Measurements from ENCODE around the gene ATXN7.
A peak's percentile ranks its signal among the peaks of the same experiment; 100 is the strongest.

ATXN7 gene

DNA sequence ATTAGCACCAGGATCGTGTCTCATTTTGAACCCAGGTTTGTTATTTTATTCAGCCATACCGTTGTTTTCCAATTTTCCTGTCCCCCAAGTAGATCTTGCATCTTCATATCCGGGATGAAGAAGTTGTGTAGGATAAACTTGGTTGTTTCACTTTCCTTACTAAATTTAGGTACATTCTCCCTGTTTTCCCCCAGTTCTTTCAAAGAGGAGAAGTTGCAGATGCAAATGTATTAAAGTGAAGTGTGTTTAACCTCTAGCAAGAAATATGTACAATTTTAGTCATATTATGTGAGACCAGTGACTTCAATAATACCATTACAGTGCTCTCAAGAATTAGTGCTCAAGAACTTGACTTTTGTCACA is 1.3 kb downstream of the ATXN7 start:
- DNase-seq (ENCODE audit: low read depth) = no peak

DNA sequence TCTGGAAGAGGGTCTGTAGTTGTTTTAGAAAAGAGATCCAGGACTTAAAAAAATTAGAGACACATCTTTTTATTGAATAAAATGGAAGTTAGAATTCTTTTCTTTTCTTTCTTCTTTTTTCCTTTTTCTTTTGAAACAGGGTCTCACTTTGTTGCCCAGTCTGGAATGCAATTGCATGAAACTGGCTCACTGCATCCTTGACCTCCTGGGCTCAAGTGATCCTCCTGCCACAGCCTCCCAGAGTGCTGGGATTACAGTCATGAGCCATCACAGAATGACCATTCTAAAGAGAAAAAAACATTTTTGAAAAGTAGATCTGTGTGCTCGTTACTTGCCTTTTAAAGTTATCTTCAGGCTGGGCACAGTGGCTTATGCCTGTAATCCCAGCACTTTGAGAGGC is 3.6 kb downstream of the ATXN7 start:
- no peak for DNase-seq (ENCODE audit: low read depth)

DNA sequence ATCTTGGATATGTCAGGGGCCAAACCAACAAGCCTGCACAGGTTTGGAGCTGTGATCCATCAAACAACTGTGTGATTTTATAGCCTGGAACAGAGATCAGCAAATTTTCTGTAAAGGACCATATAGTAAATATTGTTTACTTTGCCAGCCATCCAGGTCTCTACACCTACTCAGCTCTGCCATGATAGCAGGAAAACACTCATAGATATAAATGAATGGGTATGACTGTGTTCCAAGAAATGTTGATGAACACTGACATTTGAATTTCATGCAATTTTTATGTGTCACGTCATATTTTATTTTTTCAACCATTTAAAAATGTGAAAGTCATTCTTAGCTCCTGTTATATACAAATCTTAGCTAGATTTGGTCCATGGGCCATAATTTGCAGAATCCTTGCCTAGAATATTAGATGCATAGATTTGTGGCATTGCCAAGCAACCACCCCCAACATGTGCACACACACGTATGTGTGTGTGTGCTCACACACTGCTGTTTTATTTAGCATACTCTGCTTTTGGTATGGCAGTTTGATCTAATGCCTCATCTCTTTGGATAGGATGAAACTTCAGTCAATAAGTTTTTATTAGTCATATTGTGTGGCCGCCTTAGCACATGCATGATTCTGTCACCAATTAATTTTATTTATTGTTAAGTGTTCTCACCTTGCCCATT is 6.4 kb downstream of the ATXN7 start:
- no peak for DNase-seq (ENCODE audit: low read depth)

DNA sequence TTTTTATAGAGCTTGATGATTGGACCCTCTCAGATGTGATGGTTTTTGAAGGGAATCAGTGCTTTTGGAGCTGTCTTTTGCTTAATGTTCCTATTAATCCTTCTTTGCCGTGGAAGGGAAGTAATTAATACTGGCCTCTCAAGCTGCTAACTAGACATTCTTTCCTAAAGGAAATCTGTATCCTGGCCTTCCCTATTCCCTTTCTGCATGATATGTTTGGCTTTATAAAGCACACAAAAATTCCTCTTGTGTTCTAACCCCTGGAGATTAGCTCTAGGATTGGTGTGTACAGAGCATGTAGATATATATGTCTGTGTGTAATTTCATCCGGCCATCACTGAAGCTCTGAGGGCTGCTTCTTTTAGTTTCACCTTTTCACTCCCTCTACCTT is 6.9 kb downstream of the ATXN7 start:
- no peak for DNase-seq (ENCODE audit: low read depth)

DNA sequence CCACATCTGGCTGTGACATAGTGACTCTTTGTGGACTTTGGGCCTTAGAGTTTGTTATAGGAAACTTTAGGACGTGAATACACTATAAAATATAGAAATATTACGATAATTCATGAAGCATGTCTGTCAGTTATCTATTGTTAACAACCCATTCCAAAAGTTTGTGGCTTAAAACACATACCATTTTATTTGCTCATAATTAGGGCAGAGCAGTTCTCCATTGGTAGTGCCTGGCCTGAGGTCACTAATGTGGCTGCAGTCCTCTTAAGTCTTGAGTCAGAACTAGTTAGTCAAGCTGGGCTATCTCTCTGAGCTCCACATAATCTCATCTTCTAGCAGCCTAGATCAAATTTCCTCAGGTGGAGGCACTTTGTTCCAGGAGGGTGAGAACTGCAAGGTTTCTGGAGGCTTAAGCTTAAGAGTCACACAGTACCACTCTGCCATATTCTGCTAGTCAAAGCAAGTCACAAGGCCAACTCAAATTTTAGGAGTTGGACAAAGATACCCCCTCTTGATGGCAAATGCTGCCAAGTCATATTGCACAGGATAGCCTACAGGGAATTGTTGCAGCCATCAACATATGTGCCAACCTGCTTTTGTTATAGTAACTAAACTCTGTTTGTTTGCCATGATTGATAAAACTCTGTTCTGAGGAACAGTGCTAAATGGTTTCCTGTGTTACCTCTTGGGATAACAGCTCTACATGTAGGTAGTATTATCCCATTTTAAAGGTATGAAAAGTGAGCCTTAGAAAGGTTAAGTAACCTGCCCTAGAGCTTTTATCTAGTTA is 8.7 kb downstream of the ATXN7 start:
- DNase-seq (ENCODE audit: low read depth) = peak; percentile 75

DNA sequence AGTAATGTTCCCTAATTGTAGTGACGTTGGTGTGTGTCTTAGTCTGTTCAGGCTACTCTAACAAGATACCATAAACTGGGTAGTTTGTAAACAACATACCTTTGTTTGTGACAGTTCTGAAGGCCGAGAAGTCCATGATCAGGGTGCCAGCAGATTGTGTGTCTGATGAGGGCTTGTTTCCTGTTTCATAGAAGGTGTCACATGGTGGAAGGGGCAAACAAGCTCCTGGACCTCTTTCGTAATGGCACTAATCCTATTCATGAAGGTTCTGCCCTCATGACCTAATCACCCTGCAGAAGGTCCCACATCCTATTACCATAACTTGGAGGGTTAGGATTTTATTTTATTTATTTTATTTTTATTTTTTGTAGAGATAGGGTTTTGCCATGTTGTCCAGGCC is 11.1 kb downstream of the ATXN7 start:
- DNase-seq (ENCODE audit: low read depth) = no peak

DNA sequence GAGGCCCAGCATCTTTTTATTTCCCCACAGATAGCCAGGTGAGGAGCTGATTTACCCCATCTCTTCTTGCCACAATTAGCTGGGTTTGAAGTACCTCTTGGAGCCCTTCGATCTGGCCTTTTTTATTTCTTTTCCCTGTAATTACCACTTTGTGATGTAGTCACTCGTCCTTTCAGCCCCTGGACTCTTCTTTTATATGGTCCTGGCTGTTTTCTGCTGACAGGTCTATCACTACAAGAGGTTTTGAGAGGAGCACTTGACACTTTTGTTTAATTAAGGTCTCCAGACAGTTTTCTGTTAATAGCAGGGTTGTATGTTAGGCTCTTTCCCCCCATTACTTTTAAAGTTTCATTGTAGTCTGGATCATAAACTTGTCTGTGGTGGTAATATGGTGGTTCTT is 11.8 kb downstream of the ATXN7 start:
- DNase-seq (ENCODE audit: low read depth) = no peak

DNA sequence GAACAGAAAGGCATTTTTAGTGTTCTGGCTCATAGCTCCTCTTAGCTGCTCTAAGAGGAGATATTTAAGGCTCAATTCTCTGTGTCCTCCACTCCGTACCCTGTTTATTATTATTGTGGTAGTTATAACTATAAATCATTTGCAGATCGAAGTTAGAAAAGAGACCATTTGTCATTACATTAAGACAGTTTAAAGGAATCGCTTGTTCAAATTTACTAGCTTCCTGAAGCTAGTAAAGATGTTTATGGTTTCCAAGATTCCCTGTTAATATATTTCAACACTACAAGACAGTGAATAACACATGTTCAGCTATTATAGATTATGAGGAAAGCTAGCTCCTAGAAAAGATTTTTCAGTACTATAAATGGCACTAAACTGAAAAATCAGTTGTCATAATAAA is 12.6 kb downstream of the ATXN7 start:
- DNase-seq (ENCODE audit: low read depth) = no peak

DNA sequence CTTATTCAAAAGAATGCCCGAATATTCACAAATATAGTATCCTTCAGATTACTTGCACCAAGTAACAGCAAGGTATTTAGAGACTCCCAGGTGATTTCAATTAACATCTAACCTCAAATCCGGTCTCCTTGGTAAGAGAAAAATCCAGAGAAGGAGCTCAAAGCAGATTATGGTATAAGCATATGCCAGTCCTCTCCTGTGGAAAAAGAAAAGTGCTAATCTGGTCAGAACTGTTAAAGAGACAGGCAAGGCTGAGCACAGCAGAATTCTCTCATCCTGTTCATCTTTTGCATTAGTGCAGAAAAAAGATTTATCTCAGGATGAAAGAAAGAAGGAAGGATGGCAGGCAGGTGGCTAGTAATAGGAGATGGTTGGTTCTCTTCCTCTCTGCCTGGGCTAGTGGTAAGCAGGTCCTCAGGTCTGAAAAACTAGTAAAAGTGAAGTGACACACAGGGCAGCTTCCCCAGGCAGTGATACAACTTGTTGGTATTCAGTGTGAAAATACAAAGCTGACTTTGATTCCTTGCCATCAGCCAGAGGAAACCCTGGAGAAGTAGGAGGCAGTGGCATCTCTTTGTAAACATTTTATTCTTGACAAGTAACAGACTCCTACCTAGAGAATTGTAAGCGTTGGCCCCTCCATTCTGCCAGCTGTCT is 14.2 kb downstream of the ATXN7 start:
- DNase-seq (ENCODE audit: low read depth) = no peak

DNA sequence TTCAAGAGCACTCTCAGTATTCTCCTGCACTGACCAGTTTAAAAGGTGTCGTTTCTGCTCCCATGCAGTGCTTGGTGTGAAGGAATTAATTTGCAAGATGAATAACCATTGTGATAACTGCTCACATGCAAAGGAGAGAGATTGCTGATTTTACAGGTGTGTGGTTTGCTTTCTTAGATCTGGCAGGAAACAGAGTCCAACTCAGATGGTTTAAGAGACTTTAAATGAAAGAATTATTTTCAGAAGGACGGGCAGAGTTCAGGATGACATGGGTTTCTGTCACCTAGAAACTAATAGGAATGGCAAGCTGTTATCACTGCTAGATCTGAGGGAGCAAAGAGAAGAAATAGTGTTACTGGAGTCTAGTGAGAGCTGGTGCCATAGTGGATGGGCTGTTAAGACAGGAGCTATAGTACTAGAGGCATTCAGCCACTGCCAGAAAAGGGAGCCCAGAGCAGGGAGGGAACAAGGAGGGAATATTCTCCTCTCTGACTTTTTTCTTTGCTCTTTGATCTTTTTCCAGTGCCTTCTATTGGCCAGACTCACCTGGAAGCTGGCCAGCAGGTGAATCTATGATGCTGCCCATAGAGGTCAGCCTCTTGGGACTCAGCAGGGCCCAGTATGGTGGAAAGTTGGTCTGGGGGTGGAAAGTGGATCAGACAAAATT is 14.9 kb downstream of the ATXN7 start:
- no peak for DNase-seq (ENCODE audit: low read depth)

DNA sequence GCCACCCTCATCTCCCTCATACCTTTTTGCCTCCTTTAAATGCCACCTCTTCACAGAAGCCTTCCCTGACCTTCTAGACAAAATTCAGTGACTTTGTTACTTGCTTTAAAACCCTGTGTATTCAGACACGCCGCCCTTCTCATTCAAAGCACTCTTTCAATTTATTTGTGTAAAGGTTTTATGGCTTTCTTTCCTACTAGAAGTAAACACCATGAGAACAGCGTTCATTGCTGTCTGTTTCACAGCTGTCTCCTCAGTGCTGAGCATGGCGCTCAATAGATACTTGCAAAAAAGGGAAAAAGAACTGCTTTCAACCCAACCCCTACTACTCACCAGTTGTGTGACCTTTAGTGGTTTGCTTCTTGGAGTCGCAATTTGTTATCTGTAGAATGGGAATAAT is 17.0 kb downstream of the ATXN7 start:
- DNase-seq (ENCODE audit: low read depth) = no peak

DNA sequence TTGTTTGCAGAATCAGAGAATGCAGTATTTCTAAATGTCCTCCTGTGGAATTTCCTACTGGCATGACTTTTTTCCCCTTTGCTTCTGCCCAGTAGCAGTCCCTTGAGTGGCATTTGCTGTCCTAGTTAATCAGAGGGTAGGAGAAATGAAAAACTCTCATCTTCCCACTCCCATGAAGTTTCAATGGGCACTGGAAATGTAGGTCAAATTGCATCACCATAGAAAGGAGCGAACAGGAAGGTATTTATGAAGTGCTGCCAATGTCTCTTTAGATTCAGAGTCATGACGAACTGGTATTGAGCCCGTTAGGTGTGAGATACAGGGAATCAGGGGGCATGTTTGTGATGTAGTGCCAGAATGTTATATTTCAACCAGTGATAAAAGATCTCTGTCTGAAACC is 23.2 kb downstream of the ATXN7 start:
- DNase-seq (ENCODE audit: low read depth) = no peak

DNA sequence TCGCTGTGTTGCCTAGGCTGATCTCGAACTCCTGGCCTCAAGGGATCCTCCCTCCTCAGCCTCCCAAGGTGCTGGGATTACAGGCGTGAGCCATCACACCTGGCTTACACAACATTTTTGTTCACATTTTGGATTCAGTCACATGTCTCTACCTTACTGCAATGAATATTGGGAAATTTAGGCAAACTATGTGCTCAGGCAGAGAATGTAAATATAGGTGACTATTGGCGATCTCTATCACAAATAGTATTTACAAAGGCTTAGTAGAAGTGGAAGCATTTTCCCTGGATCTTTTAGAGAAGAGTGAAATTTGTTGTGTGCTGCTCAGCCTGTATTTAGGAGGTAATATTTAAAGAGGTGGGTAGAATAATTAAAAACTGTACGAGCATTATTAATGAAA is 27.9 kb downstream of the ATXN7 start:
- DNase-seq (ENCODE audit: low read depth) = no peak

DNA sequence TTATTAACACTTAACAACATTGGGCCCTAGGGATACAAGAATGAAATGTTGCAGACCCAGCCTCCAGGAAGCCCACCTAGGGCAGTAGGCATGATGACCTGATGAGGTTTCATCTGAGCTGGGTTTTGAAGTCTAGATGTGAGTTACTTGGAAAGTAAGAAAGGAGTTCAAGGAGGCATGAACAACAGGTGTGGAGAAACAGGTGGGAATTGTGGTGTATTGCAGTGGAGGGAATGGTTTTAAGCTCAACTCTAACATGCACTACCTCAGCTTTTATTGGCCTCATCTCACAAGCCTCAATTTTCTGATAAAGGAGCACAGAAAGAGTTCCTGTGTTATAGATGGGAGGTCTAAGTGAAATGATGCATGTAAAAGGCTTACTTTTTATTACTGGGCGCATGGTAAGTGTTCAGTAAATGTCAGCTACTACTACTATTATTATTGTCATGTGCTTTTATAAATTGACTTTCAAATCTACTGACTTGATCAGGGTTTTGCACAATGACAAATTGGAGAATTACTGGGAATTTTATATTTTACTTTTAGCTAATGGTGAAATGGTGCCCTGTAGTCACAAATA is 29.2 kb downstream of the ATXN7 start:
- DNase-seq (ENCODE audit: low read depth) = no peak

DNA sequence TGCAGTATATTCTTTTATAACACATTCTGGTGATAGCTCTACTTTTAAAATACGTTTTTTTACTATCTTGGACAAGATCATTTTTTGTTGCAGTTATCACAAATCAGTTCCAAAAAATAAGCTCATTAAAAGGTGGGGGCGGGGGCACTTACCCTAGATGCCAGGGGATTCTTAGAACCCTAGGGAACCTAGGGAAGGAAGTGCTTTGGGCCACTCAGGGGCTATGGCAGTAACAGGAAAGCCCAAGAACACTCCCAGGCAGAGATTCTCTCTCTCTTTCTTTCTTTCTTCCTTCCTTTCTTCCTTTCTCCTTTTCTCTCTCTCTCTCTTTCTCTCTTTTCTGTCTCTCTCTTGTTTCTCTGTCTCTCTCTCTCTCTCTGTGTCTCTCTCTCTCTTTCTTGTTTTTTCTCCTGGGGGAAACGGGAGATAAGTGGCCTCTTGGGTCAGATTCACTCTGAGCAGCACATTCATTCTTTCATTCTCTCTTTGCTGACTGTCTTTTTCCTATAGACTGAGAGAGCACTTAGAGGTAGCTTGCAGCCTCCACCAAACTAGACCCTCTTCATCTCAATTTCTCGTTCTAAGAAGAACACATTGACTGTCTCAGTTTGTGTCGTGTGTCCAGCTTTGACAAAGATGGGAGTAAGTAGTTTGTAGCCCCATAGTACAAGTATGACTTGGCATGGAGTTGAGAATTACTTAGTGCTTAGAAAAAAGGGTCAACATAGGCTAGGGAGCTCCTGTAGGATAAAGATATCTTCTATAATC is 31.9 kb downstream of the ATXN7 start:
- no peak for DNase-seq (ENCODE audit: low read depth)

DNA sequence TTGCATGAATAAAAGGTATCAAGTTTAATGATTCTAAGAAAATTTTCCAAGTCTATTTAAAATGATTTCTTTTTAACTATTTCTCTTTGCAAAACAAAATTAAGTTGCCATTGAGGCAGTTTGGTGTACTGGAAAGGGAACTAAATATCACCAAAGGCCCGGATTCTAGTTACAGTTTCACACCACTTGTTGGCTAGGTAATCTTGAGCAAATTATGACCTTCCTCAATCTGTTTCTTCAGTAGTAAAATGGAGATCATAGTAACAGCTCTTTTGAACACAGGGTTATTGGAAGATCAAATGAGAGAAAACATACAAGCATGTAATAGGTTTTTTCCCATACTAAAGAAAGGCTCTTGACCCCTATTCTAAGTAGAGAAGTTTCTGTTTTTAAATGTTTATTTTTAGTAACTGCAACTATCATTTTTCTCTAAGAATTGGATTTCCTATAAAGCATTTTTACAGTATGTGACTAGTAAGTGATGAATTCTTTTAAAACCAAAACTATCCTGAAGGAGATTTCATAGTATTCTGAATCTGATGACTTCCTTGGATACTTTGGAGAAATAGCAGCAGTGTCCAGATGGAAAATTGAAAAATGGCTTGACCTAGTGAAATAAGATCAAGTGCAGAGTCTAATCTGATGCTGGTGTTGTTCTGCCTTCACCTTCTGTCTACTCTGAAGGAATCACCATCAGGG is 32.8 kb downstream of the ATXN7 start:
- no peak for DNase-seq (ENCODE audit: low read depth)

DNA sequence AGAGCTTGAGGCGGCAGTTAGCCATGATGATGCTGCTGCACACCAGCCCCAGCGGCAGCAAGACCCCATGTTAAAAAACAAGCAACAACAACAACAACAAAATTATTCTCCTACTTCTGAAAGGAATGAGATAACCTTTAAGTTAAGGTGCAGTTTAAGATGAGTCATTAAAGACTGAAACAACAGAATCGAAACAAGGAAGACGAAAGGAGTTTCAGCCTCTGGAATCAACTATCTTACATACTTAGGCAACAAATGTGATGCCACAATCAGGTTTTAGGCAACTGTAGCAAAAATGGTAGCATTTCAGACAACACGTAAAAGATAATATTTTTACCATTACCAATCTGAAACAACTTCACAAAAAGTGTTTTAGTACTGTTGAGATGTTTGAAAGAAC is 36.3 kb downstream of the ATXN7 start:
- no peak for DNase-seq (ENCODE audit: low read depth)

DNA sequence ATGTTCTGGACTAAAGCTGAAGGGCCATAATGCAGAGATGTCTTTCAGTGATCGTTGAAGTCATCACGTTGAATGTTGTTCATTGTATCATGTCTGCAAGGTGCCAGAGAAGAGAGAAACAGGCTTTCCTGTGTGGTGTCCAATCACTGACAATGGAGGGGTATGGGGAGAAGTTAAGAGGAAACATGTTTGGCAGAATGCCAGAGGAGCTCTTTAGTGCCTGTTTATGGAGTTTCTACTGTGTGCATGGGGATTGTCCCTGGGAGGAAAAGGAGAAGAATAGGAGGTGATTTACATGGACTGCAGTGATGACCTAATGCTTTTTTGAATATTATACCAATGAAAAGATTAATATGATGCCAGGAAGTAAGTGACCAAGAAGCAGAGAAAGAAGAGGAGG is 36.8 kb downstream of the ATXN7 start:
- no peak for DNase-seq (ENCODE audit: low read depth)

DNA sequence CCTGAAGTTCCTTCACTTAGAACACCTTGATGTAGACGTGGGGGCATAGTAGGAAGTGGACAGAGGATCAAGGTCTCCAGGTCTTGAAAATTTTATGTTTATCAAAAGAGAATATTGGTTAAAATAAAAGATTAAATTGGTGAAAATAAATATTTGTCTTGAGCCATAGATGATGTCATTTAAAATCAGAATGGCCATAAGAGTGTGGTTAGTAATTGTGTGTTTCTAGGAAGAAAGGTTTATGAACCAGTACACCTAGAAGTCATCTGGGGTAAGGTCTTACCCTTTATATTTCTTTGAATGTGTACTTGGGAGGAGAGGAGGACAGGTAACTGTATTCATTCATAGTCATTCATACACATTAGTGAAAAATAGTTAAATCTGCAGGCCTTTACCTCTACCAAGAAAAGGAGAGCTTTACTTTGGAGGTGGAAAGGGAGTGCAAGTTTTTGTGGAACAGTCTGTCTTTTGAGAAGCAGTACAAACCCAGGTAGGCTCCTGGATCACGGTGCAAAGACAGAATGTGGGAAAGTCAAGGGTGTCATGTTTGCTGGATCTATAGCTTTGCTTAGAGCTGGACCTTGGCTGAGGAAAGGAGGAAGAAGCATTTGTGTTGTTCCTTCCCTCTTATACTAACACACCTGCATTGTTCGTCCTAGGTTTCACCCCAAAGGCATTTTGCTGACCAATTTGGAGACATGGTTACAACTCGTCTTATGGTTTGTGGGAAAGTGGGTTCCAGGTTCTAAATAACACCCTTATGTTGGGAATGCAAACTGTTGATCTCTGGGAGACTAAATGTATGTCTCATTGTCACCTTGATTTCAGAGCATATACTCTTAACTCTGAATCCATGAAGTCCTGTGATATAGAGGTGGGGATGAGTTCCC is 42.3 kb downstream of the ATXN7 start:
- DNase-seq (ENCODE audit: low read depth) = no peak

DNA sequence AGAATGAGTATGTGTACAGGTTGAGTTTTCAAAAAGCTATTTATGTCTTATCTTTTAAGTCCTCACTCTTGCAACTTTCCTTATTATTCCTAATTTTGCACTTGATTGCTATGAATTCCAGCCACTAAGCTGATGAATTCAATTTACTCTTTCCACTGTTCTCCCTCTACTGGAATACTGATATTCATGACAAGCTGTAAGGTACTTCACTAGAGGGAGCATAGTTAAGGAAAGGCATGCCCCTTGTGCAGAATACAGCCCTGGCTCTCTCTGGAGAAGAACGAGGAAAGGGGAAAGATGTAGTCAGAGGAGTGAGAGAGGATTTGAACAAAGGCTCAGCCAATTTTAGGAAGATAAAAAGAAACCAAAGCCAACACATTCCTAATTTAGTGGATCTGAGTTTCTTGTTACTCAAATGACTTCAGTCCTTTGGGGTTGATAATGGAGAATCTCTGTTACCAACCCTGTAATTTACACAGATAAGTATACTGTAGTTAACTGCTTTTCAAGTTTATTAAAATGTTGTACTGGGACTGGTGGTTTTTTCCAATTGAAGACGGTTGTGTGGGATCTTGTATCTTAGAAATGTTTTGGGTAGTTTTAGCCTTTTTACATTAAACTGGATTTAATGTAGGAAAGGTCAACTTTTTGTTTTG is 44.5 kb downstream of the ATXN7 start:
- no peak for DNase-seq (ENCODE audit: low read depth)
